ENCODE measurements around the gene LRFN4. TPM values are rescaled to one million over a fixed set of nuclear protein-coding genes. Genes with fewer than 3 reads are reported as not detected.

LRFN4 gene
- polyA plus RNA-seq, 1 donor from 2014 or later = 85.0 TPM

DNA sequence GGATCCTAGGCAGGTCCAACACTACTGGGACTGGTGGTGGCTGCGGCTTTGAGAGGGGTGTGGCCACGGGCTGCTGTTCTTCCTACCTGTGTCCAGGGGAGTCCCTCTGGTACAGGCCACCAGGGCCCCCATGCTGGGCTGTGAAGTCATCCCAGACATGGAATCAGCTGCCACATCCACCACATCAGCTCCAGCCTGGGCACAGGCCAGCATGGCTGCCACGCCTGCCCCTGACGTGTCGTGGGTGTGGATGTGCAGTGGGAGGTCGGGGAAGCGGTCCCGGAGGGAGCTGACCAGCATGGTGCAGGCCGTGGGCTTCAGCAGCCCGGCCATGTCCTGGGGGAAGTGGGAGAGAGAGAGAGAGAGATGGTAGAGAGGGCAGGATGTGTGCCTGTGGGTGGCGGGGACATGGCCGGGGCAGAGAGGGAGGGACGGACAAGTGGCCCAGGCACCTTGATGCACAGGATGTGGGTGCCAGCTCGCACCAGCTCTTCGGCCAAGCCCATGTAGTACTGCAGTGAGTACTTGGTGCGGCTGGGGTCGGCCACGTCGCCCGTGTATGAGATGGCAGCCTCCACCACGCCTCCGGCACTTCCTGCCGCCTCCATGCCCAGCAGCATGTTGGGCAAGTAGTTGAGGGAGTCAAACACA is 6.2 kb upstream of the LRFN4 start:
- H3K79me2 ChIP-seq (replicated peaks; ENCODE audit: insufficient read depth, low read length) = no peaks in the 10 kb centered on the region
- no peak overlapping the region for H3K4me2 ChIP-seq (ENCODE audit: low read length)
- H2AFZ ChIP-seq (ENCODE audit: low read depth, low read length) = no peak overlapping the region
- H3K27ac ChIP-seq (ENCODE audit: low read length) = no peak overlapping the region
- H3K9ac ChIP-seq (ENCODE audit: low read length) = no peak overlapping the region
- no peaks in the 10 kb centered on the region for H4K20me1 ChIP-seq (ENCODE audit: insufficient read depth)
- no peaks in the 10 kb centered on the region for H3F3A ChIP-seq (ENCODE audit: insufficient read depth, low read length, poor library complexity, severe bottlenecking)
- no peaks in the 10 kb centered on the region for H3K9me3 ChIP-seq (ENCODE audit: low read length)
- H3K36me3 ChIP-seq (ENCODE audit: insufficient read depth, low read length) = no peaks in the 10 kb centered on the region
- no peaks in the 10 kb centered on the region for H3K9me2 ChIP-seq (ENCODE audit: insufficient read depth, low read length)
- H3K4me3 ChIP-seq (ENCODE audit: low read length) = no peak overlapping the region
- TF ChIP-seq TAF1 (IDR thresholded peaks at IDR 0.05; ENCODE audit: low read depth) (no peak), RAD21 (conservative IDR thresholded peaks at IDR 0.05) (no peak), POLR2AphosphoS5 (IDR thresholded peaks at IDR 0.05) (no peak), SMC3 (conservative IDR thresholded peaks at IDR 0.05; ENCODE audit: poor library complexity) (no peak)
- no peaks in the 10 kb centered on the region for H3K27me3 ChIP-seq (ENCODE audit: insufficient read depth, low read depth, low read length)

DNA sequence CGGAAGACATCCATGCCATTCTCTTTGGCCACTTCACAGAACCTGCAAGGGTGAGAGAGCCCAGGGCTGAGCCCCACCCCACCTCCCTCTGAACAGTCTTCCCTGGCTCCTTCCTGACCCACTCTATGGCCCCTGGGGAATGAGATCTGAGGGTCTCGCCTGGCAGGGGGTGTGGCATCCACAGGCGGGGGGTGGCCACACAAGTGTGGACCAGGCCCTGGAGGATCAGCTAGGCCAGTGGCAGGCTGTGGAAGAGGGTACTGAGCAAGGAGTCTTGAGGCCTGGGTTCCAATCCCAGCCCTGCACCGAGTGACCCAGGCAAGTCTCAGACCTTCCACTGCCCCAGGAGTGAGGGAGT is 5.6 kb upstream of the LRFN4 start:
- no peaks in the 10 kb centered on the region for H3K9me2 ChIP-seq (ENCODE audit: insufficient read depth, low read length)
- H4K20me1 ChIP-seq (ENCODE audit: insufficient read depth) = no peaks in the 10 kb centered on the region
- H3K27ac ChIP-seq (ENCODE audit: low read length) = no peak overlapping the region
- no peaks in the 10 kb centered on the region for H3K9me3 ChIP-seq (ENCODE audit: low read length)
- H3K9ac ChIP-seq (ENCODE audit: low read length) = no peak overlapping the region
- TF ChIP-seq MXI1 (conservative IDR thresholded peaks at IDR 0.05; ENCODE audit: poor library complexity, severe bottlenecking) = no peak
- no peaks in the 10 kb centered on the region for H3K79me2 ChIP-seq (replicated peaks; ENCODE audit: insufficient read depth, low read length)
- H3K27me3 ChIP-seq (ENCODE audit: insufficient read depth, low read depth, low read length) = no peaks in the 10 kb centered on the region
- no peak overlapping the region for H3K4me2 ChIP-seq (ENCODE audit: low read length)
- no peak overlapping the region for H3K4me3 ChIP-seq (ENCODE audit: low read length)
- H3K36me3 ChIP-seq (ENCODE audit: insufficient read depth, low read length) = no peaks in the 10 kb centered on the region
- no peaks in the 10 kb centered on the region for H3F3A ChIP-seq (ENCODE audit: insufficient read depth, low read length, poor library complexity, severe bottlenecking)
- no peak overlapping the region for H2AFZ ChIP-seq (ENCODE audit: low read depth, low read length)

DNA sequence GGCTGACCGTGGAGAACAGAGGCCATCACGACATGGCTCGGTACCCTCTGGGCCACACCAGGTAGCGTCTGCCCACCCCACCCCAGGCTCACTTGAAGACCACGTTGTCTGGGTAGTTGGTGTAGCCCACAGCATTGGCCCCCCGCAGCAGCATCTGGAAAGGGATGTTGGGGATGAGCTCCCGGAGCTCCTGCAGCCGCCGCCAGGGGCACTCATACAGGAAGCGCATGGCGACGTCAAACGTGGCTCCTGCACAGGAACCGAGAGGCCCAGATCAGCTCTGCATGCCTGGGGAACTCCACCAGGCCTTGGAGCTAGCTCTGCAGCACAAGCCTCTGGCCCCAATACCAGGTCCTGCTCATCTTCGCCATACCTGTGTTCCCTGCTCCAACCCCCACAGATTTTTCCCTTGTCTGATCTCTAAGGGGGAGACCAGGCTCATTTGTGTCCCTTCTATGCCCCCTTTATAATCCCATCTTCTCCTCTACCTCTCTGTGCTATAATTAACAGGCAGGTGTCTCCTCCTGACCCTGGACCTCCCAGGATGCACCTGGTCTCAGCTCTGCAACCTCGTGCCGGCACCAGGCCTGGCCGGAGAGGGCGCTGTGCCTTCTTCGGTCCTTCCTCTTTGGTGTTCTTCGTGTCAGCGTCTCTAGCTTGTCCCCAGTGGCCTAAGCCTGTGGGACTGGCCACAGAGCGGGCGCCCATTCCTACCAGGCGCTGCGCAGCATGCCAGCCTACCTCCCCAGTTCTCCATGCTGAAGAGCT is 5.0 kb upstream of the LRFN4 start:
- H3K4me2 ChIP-seq (ENCODE audit: low read length) = no peak overlapping the region
- H3K9ac ChIP-seq (ENCODE audit: low read length) = no peak overlapping the region

More for the DNA sequence above, 5.0 kb upstream of the LRFN4 start:
- Histone ChIP-seq H3K9me3 (ENCODE audit: low read length) (no peaks in the 10 kb centered on the region), H3K27ac (ENCODE audit: low read length) (no peak overlapping the region), H3K27me3 (ENCODE audit: insufficient read depth, low read depth, low read length) (no peaks in the 10 kb centered on the region), H3K79me2 (replicated peaks; ENCODE audit: insufficient read depth, low read length) (no peaks in the 10 kb centered on the region), H2AFZ (ENCODE audit: low read depth, low read length) (no peak overlapping the region), H3K4me3 (ENCODE audit: low read length) (no peak overlapping the region), H3K9me2 (ENCODE audit: insufficient read depth, low read length) (no peaks in the 10 kb centered on the region), H3K36me3 (ENCODE audit: insufficient read depth, low read length) (no peaks in the 10 kb centered on the region), H4K20me1 (ENCODE audit: insufficient read depth) (no peaks in the 10 kb centered on the region), H3F3A (ENCODE audit: insufficient read depth, low read length, poor library complexity, severe bottlenecking) (no peaks in the 10 kb centered on the region)
- no peak for TF ChIP-seq SMC3 (conservative IDR thresholded peaks at IDR 0.05; ENCODE audit: poor library complexity)
- TF ChIP-seq, protein P1, sequence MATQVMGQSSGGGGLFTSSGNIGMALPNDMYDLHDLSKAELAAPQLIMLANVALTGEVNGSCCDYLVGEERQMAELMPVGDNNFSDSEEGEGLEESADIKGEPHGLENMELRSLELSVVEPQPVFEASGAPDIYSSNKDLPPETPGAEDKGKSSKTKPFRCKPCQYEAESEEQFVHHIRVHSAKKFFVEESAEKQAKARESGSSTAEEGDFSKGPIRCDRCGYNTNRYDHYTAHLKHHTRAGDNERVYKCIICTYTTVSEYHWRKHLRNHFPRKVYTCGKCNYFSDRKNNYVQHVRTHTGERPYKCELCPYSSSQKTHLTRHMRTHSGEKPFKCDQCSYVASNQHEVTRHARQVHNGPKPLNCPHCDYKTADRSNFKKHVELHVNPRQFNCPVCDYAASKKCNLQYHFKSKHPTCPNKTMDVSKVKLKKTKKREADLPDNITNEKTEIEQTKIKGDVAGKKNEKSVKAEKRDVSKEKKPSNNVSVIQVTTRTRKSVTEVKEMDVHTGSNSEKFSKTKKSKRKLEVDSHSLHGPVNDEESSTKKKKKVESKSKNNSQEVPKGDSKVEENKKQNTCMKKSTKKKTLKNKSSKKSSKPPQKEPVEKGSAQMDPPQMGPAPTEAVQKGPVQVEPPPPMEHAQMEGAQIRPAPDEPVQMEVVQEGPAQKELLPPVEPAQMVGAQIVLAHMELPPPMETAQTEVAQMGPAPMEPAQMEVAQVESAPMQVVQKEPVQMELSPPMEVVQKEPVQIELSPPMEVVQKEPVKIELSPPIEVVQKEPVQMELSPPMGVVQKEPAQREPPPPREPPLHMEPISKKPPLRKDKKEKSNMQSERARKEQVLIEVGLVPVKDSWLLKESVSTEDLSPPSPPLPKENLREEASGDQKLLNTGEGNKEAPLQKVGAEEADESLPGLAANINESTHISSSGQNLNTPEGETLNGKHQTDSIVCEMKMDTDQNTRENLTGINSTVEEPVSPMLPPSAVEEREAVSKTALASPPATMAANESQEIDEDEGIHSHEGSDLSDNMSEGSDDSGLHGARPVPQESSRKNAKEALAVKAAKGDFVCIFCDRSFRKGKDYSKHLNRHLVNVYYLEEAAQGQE (IDR thresholded peaks at IDR 0.05; ENCODE audit: borderline replicate concordance) = no peak
- no peak for TF ChIP-seq MXI1 (conservative IDR thresholded peaks at IDR 0.05; ENCODE audit: poor library complexity, severe bottlenecking)
- TF ChIP-seq EP300 (conservative IDR thresholded peaks at IDR 0.05; ENCODE audit: poor library complexity, severe bottlenecking) = no peak
- TF ChIP-seq, protein P2, sequence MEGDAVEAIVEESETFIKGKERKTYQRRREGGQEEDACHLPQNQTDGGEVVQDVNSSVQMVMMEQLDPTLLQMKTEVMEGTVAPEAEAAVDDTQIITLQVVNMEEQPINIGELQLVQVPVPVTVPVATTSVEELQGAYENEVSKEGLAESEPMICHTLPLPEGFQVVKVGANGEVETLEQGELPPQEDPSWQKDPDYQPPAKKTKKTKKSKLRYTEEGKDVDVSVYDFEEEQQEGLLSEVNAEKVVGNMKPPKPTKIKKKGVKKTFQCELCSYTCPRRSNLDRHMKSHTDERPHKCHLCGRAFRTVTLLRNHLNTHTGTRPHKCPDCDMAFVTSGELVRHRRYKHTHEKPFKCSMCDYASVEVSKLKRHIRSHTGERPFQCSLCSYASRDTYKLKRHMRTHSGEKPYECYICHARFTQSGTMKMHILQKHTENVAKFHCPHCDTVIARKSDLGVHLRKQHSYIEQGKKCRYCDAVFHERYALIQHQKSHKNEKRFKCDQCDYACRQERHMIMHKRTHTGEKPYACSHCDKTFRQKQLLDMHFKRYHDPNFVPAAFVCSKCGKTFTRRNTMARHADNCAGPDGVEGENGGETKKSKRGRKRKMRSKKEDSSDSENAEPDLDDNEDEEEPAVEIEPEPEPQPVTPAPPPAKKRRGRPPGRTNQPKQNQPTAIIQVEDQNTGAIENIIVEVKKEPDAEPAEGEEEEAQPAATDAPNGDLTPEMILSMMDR (IDR thresholded peaks at IDR 0.05; ENCODE audit: poor library complexity, severe bottlenecking) = no peak
- no peak for TF ChIP-seq RAD21 (conservative IDR thresholded peaks at IDR 0.05)
- no peak for TF ChIP-seq EZH2 (IDR thresholded peaks at IDR 0.05; ENCODE audit: borderline replicate concordance, insufficient read depth, low read length, poor library complexity, severe bottlenecking)
- no peak for TF ChIP-seq POLR2AphosphoS5 (IDR thresholded peaks at IDR 0.05)
- TF ChIP-seq TAF1 (IDR thresholded peaks at IDR 0.05; ENCODE audit: low read depth) = no peak

Measured in neural cell (in vitro differentiated cells).